Natural killer cell (primary cell): ENCODE data around the gene PLCD1. TPM values are rescaled to one million over a fixed set of nuclear protein-coding genes. Genes with fewer than 3 reads are reported as not detected.
"Not testable (repeated sequence)": the region's sequence is repeated elsewhere in the genome, so short reads cannot be mapped to it uniquely, and the experiment has no call there.

ENCODE experiments used
- ATAC-seq, 3 donors: fragments of 150-1000 bp in 2 of 3; fragments of 200-7000 bp in 1 of 3; cut with Tn5 transposase; 1 replicate in 1 of 3; 2 replicates in 2 of 3; pipeline ENCODE4 v1.10.0; 2021; ENCODE audit warnings: mild to moderate bottlenecking in 2 of 3, moderate library complexity in 2 of 3
- DNase-seq, 2 donors: peaks; one replicate each; pipeline versions ENCODE4 v3.0.0 to v3.0.0-alpha.2; 2013 to 2021; ENCODE audit warnings: mixed read lengths in 1 of 2
- H3K27ac ChIP-seq: one replicate; pipeline ENCODE4 v1.5.1; 2013; ENCODE audit warnings: mild to moderate bottlenecking, low read length
- H3K27me3 ChIP-seq: one replicate; pipeline ENCODE4 v1.6.1; 2013; ENCODE audit warnings: low read length; ENCODE audit not compliant: control insufficient read depth, insufficient read depth
- H3K36me3 ChIP-seq: one replicate; pipeline ENCODE4 v1.6.1; 2013; ENCODE audit warnings: low read length; ENCODE audit not compliant: control insufficient read depth, insufficient read depth
- H3K4me1 ChIP-seq: one replicate; pipeline ENCODE4 v1.6.1; 2013; ENCODE audit warnings: low read length; ENCODE audit not compliant: control insufficient read depth, insufficient read depth
- H3K4me3 ChIP-seq: one replicate; pipeline ENCODE4 v1.5.1; 2013; ENCODE audit warnings: low read length
- H3K9me3 ChIP-seq: one replicate; pipeline ENCODE4 v1.6.1; 2013; ENCODE audit warnings: low read length; ENCODE audit not compliant: control insufficient read depth, insufficient read depth
- H3K27ac Mint-ChIP-seq, 2 donors: one replicate each; pipeline ENCODE4 v1.8.0; 2022; ENCODE audit warnings: mild to moderate bottlenecking in 2 of 2, mixed read lengths in 2 of 2, moderate library complexity in 1 of 2
- H3K27me3 Mint-ChIP-seq, 2 donors: one replicate each; pipeline ENCODE4 v1.8.0; 2022; ENCODE audit warnings: low read depth in 2 of 2, mixed read lengths in 2 of 2
- H3K36me3 Mint-ChIP-seq: one replicate; pipeline ENCODE4 v1.8.0; 2022; ENCODE audit warnings: mixed read lengths
- H3K4me1 Mint-ChIP-seq, 2 donors: one replicate each; pipeline ENCODE4 v1.8.0; 2022; ENCODE audit warnings: mixed read lengths in 2 of 2
- H3K4me3 Mint-ChIP-seq: one replicate; pipeline ENCODE4 v1.8.0; 2022; ENCODE audit warnings: mild to moderate bottlenecking, moderate library complexity, mixed read lengths
- H3K9me3 Mint-ChIP-seq, 2 donors: one replicate each; pipeline ENCODE4 v1.8.0; 2022; ENCODE audit warnings: mixed read lengths in 2 of 2
- WGBS: methylation state at CpG from one replicate; pipeline ENCODE4 v1.1.7; 2013; ENCODE audit warnings: missing lambda C conversion rate; ENCODE audit not compliant: insufficient coverage; 5-methylcytosine and 5-hydroxymethylcytosine counted together
- intact Hi-C: fragments of 100-400 bp; cut with micrococcal nuclease; formaldehyde crosslinking; loops from one replicate; pipeline ENCODE4 v1.14.2; 2022
- total RNA-seq, 4 donors: library from RNA; stranded (reverse); fragments of 120-200 nt in 1 of 4; gene quantifications; one replicate each; pipeline versions ENCODE4 v1.2.3 to v1.2.4, GENCODE V29; 2013 to 2022
- TF ChIP-seq, protein P1 (sequence below): fragments of 200-600 bp; IDR thresholded peaks from one replicate; pipeline ENCODE4 v1.8.0; 2022; ENCODE audit warnings: antibody characterized with exemption

Gene PLCD1
- 10 to 100 TPM; 27.7 to 38.1 (median 29.4) TPM for total RNA-seq
- 15.5 TPM for total RNA-seq (2013)

DNA sequence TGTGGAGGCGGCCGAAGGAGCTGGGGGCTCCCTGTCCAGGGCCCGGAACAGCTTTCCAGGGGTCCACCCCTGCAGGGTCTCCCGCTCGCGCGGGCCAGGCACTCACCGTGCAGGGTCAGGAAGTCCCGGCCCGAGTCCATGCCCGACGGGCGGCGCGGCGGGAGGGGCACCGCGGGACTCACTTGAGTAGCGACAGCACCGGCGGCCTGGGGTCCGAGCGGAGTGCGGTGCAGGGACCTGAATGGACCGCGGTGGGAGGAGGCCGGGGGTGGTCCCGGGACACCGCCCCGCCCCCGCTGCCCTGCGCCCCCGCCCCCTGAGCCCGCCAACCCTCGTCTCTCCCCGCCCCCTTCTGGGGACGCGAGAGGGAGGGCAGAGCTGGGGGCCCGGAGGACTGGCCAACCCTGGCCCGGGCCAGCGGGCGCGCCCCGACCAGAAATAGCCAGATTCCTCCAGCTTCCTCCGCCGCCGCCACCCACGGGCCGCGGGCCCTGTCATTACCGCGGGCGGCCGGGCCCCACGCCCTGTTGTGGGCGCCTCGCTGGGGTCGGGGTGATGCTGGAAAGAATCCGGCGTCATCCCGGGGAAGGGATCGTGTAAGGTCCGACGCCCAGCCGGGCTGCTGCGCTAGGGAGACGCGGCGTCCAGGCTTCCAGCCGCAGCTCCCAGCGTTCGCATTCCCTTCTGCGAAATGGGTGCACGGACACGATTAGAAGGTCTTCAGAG is at the start of gene PLCD1:
PLCD1 (minus strand) TSS at position 243 of the 726 bp plus-strand sequence; CDS start at position 140, 103 bp downstream.
- H3K4me1 Mint-ChIP-seq = peaks cover 17 to 29% of the 10 kb centered on the region in 2 donors
- ATAC-seq (peak in 1 of 3 donors; percentile 6), DNase-seq (peak; percentile 43 to 61)
- no peaks in the 10 kb centered on the region for H3K36me3 ChIP-seq
- H3K27me3 Mint-ChIP-seq = peaks cover 14 to 16% of the 10 kb centered on the region in 2 donors
- TF ChIP-seq, protein P1, sequence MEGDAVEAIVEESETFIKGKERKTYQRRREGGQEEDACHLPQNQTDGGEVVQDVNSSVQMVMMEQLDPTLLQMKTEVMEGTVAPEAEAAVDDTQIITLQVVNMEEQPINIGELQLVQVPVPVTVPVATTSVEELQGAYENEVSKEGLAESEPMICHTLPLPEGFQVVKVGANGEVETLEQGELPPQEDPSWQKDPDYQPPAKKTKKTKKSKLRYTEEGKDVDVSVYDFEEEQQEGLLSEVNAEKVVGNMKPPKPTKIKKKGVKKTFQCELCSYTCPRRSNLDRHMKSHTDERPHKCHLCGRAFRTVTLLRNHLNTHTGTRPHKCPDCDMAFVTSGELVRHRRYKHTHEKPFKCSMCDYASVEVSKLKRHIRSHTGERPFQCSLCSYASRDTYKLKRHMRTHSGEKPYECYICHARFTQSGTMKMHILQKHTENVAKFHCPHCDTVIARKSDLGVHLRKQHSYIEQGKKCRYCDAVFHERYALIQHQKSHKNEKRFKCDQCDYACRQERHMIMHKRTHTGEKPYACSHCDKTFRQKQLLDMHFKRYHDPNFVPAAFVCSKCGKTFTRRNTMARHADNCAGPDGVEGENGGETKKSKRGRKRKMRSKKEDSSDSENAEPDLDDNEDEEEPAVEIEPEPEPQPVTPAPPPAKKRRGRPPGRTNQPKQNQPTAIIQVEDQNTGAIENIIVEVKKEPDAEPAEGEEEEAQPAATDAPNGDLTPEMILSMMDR = no peak
- H3K9me3 ChIP-seq = no peaks in the 10 kb centered on the region
- intact Hi-C loops = no loop called here
- no peak within 1 kb of the TSS for H3K27ac ChIP-seq
- peaks cover 39% of the 10 kb centered on the region for H3K4me1 ChIP-seq
- H3K27ac Mint-ChIP-seq = peak within 1 kb of the TSS in 1 of 2 donors; percentile 80
- H3K4me3 ChIP-seq = peak within 1 kb of the TSS; percentile 30
- peaks cover 20% of the 10 kb centered on the region for H3K27me3 ChIP-seq
- no peaks in the 10 kb centered on the region for H3K36me3 Mint-ChIP-seq
- 4% methylated on average over 75 of the region's 75 CpGs for WGBS
- H3K9me3 Mint-ChIP-seq = no peaks in the 10 kb centered on the region
- peak within 1 kb of the TSS; percentile 80 for H3K4me3 Mint-ChIP-seq

DNA sequence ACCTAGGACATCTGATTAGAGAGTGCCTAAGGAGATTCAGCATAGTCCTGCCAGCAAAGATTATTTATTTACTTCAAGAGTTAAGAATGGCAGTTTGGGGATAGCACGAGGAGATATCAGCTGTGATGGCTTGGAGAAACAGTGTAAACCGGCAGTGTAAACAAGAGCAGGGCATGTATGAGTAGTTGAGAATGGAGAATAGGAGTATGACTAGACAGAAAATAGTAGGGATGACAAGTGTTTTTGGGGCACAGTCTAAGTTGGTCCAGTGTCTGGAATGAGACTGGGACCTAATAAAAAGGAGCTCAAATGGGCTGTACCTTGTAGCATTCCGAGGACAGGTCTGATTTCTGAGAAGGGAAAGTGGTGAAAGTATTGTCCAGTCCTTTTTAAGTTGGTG is 47.6 kb upstream of the PLCD1 start:
- H3K4me3 ChIP-seq, H3K27ac Mint-ChIP-seq, H3K4me1 ChIP-seq, H3K9me3 ChIP-seq, H3K27me3 ChIP-seq, H3K9me3 Mint-ChIP-seq, H3K36me3 Mint-ChIP-seq, H3K36me3 ChIP-seq, H3K27me3 Mint-ChIP-seq, intact Hi-C loops, ATAC-seq, DNase-seq, H3K4me3 Mint-ChIP-seq, H3K27ac ChIP-seq, H3K4me1 Mint-ChIP-seq: not testable (repeated sequence)
- 77% methylated on average over 1 of the region's 3 CpGs for WGBS

DNA sequence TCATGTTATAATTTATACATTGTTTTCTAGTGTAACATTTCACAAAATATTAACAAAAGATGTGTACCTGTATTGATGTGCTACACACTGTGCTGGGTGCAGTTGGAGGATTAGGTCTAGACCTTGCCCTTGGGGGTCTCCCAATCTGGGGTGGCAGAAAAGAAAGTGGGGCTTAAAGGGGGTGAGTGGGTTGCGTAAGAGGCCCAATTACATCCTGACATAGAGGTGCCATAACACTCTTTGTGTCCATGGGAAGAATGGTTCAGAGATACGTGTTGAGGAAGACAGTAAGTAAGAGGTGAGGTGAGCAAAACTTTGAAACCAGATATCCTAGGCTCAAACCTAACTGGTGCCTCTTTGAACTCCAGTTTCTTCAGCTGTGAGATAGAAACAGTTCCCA is 40.6 kb upstream of the PLCD1 start:
- ATAC-seq (no peak), DNase-seq (no peak)
- no peaks in the 10 kb centered on the region for H3K36me3 ChIP-seq
- TF ChIP-seq, protein P1 = no peak
- WGBS = 73% methylated on average over 2 of the region's 2 CpGs
- H3K4me3 ChIP-seq = no peak overlapping the region
- Mint-ChIP-seq H3K27ac (no peak overlapping the region), H3K4me1 (no peaks in the 10 kb centered on the region), H3K4me3 (no peak overlapping the region), H3K27me3 (no peaks in the 10 kb centered on the region), H3K36me3 (no peaks in the 10 kb centered on the region), H3K9me3 (no peaks in the 10 kb centered on the region)
- H3K9me3 ChIP-seq = no peaks in the 10 kb centered on the region
- no peak overlapping the region for H3K27ac ChIP-seq
- no peaks in the 10 kb centered on the region for H3K27me3 ChIP-seq
- intact Hi-C loops = no loop called here
- no peaks in the 10 kb centered on the region for H3K4me1 ChIP-seq

DNA sequence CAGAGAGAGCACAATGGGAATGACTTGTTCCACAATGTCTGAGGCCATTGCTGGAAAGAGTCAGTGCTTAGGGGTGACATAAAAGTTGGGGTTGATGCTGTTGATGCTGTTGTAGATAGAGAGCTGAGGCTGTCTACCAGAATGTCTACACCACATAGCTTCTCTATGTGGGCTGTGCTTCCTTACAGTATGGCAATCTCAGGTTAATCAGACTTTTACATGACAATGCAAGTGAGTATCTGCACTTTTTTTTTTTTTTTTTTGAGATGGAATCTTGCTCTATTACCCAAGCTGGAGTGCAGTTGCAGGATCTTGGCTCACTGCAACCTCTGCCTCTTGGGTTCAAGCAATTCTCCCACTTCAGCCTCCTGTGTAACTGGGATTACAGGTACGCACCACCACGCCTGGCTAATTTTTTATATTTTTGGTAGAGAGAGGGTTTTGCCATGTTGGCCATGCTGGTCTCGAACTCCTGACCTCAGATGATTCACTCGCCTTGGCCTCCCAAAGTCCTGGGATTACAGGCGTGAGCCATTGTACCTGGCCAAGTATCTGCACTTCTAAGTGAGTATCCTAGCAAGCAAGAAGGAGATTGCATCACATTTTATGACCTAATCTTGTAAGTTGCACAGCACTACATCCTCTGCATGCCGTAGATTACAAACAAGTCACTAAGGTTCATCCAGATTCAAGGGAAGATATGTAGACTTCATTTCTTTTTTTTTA is 38.2 kb upstream of the PLCD1 start:
- Mint-ChIP-seq H3K27ac (no peak overlapping the region), H3K36me3 (no peaks in the 10 kb centered on the region), H3K4me3 (no peak overlapping the region), H3K27me3 (no peaks in the 10 kb centered on the region), H3K4me1 (no peaks in the 10 kb centered on the region), H3K9me3 (no peaks in the 10 kb centered on the region)
- Histone ChIP-seq H3K27ac (no peak overlapping the region), H3K27me3 (no peaks in the 10 kb centered on the region), H3K4me1 (no peaks in the 10 kb centered on the region), H3K4me3 (no peak overlapping the region), H3K36me3 (no peaks in the 10 kb centered on the region), H3K9me3 (no peaks in the 10 kb centered on the region)
- TF ChIP-seq, protein P1 = no peak
- intact Hi-C loops = no loop called here
- WGBS = 93% methylated on average over 6 of the region's 6 CpGs
- ATAC-seq (peak in 1 of 3 donors; percentile 89), DNase-seq (no peak)

DNA sequence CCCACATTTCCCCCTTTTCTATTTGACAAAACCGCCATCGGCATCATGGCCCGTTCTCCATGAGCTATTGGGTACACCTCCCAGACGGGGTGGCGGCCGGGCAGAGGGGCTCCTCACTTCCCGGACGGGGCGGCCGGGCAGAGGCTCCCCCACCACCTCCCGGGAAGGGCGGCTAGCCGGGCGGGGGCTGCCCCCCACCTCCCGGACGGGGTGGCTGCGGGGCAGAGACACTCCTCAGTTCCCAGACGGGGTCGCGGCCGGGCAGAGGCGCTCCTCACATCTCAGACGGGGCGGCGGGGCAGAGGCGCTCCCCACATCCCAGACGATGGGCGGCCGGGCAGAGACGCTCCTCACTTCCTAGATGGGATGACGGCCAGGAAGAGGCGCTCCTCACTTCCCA is 35.0 kb upstream of the PLCD1 start:
- H3K36me3 Mint-ChIP-seq, H3K27me3 Mint-ChIP-seq, H3K4me3 ChIP-seq, H3K9me3 ChIP-seq, H3K9me3 Mint-ChIP-seq, H3K4me3 Mint-ChIP-seq, intact Hi-C loops, DNase-seq, ATAC-seq, H3K36me3 ChIP-seq, H3K4me1 ChIP-seq, H3K4me1 Mint-ChIP-seq, H3K27me3 ChIP-seq, H3K27ac ChIP-seq, H3K27ac Mint-ChIP-seq: not testable (repeated sequence)
- 92% methylated on average over 22 of the region's 32 CpGs for WGBS
